ENCODE measurements around the gene CELA3A.

CELA3A gene

GRCh38 chr1:22018583-22019559 lies 17.4 kb downstream of the CELA3A start:
- TF ChIP-seq CTCF (IDR thresholded peaks at IDR 0.05; ENCODE audit: extremely low read depth, missing control alignments): no peak
- peak; percentile 67 for DNase-seq (ENCODE audit: low spot score)

GRCh38 chr1:22021061-22021460 lies 19.6 kb downstream of the CELA3A start:
- TF ChIP-seq CTCF (IDR thresholded peaks at IDR 0.05; ENCODE audit: extremely low read depth, missing control alignments): no peak
- DNase-seq (ENCODE audit: low spot score): no peak

GRCh38 chr1:22024485-22025367 lies 23.3 kb downstream of the CELA3A start:
- peak; percentile 53 for DNase-seq (ENCODE audit: low spot score)
- no peak for TF ChIP-seq CTCF (IDR thresholded peaks at IDR 0.05; ENCODE audit: extremely low read depth, missing control alignments)

- no peak for TF ChIP-seq CTCF (IDR thresholded peaks at IDR 0.05; ENCODE audit: extremely low read depth, missing control alignments)
- peak; percentile 78 for DNase-seq (ENCODE audit: low spot score)
These were observed 24.1 kb downstream of the CELA3A start for GRCh38 chr1:22025368-22026155.

GRCh38 chr1:22026924-22027289 lies 25.4 kb downstream of the CELA3A start:
- DNase-seq (ENCODE audit: low spot score): no peak
- TF ChIP-seq CTCF (IDR thresholded peaks at IDR 0.05; ENCODE audit: extremely low read depth, missing control alignments): no peak

- no peak for DNase-seq (ENCODE audit: low spot score)
- TF ChIP-seq CTCF (IDR thresholded peaks at IDR 0.05; ENCODE audit: extremely low read depth, missing control alignments): no peak
These were observed 28.6 kb downstream of the CELA3A start for GRCh38 chr1:22030057-22030456.

Data from GM20000 (cell line).